ENCODE measurements around the gene TRIL.

DNA sequence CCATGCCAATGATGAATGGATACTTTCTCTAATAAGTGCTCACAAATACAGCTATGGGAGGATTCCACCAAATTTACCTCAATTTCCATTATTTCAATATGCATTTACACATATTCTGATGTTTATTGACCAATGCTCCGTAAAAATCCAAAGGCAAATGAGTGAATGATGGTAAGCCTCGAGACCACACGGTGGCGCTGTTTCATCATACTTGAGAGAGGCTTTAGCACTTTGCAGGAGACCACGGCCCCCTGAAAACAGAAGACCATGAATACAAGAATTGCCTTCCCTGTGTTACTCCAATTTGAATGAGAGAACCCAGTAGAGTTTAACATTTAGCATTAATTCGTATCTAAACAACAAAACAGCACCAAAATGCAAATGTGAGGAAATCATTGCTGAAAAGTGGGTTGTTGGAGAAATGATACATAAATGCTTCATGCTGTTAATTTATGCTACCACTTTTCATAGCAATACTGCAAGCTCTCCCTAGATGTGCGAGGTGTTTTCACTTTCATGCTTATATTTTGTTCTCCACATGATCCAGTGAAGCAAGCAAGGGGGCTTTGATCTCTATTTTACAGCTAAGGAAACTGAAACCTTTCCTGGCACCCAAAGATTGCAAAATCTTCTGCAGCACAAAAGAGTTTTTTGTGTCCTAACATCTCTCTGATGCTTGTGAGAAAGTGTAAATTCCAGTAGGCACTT, 35.4 kb downstream of the TRIL start:
- TF ChIP-seq, protein P1, sequence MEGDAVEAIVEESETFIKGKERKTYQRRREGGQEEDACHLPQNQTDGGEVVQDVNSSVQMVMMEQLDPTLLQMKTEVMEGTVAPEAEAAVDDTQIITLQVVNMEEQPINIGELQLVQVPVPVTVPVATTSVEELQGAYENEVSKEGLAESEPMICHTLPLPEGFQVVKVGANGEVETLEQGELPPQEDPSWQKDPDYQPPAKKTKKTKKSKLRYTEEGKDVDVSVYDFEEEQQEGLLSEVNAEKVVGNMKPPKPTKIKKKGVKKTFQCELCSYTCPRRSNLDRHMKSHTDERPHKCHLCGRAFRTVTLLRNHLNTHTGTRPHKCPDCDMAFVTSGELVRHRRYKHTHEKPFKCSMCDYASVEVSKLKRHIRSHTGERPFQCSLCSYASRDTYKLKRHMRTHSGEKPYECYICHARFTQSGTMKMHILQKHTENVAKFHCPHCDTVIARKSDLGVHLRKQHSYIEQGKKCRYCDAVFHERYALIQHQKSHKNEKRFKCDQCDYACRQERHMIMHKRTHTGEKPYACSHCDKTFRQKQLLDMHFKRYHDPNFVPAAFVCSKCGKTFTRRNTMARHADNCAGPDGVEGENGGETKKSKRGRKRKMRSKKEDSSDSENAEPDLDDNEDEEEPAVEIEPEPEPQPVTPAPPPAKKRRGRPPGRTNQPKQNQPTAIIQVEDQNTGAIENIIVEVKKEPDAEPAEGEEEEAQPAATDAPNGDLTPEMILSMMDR (IDR thresholded peaks at IDR 0.05; ENCODE audit: poor library complexity, severe bottlenecking), result peak; percentile 96
- no peak for TF ChIP-seq EP300 (conservative IDR thresholded peaks at IDR 0.05; ENCODE audit: poor library complexity, severe bottlenecking)
- peak; percentile 95 for TF ChIP-seq SMC3 (conservative IDR thresholded peaks at IDR 0.05; ENCODE audit: poor library complexity)
- no peak for TF ChIP-seq POLR2AphosphoS5 (IDR thresholded peaks at IDR 0.05)
- no peak for TF ChIP-seq MXI1 (conservative IDR thresholded peaks at IDR 0.05; ENCODE audit: poor library complexity, severe bottlenecking)
- TF ChIP-seq RAD21 (conservative IDR thresholded peaks at IDR 0.05), result peak; percentile 96

Measured in neural cell (in vitro differentiated cells).